Caco-2 (cell line): ENCODE data around the gene PAQR7. TPM values are rescaled to one million over a fixed set of nuclear protein-coding genes. Genes with fewer than 3 reads are reported as not detected.

Source experiments
- BruUV-seq: library from RNA; stranded (reverse); fragments of 400-500 nt; replicated peaks from 2 replicates; lab custom pipeline; 2021; lab: Mats Ljungman, UMichigan
- CTCF ChIA-PET: fragments of 300-600 bp; sonication (Branson Sonifier 250); formaldehyde crosslinking; loops from one replicate; lab custom pipeline; 2022; ENCODE audit warnings: antibody characterized with exemption; lab: Charles Lee
- POLR2A ChIA-PET: fragments of 300-600 bp; sonication (Branson Sonifier 250); formaldehyde crosslinking; loops from one replicate; lab custom pipeline; 2022; ENCODE audit warnings: antibody characterized with exemption; lab: Charles Lee
- DNase-seq, 2 experiments: peaks; one replicate each; pipeline versions ENCODE4 v3.0.0 to v3.0.0-alpha.2; 2020 to 2022
- H3K27me3 ChIP-seq: replicated peaks from 2 replicates; pipeline ENCODE4 v1.6.0; 2011; ENCODE audit warnings: low read length; ENCODE audit not compliant: control insufficient read depth, insufficient read depth
- H3K36me3 ChIP-seq: 2 replicates; pipeline ENCODE4 v1.5.1; 2011; ENCODE audit warnings: low read length; ENCODE audit not compliant: control insufficient read depth, insufficient read depth
- H3K4me1 ChIP-seq: fragments of 250-450 bp; sonication (Bioruptor Pico); 2 replicates; pipeline ENCODE4 v1.5.1; 2020; ENCODE audit warnings: mild to moderate bottlenecking
- H3K4me3 ChIP-seq: 2 replicates; pipeline ENCODE4 v1.5.1; 2011; ENCODE audit warnings: low read depth, mild to moderate bottlenecking, control low read depth, low read length
- H3K9me3 ChIP-seq: fragments of 250-450 bp; sonication (Bioruptor Pico); 2 replicates; pipeline ENCODE4 v1.5.1; 2020; ENCODE audit warnings: mild to moderate bottlenecking, moderate library complexity
- H3K27ac Mint-ChIP-seq: one replicate; pipeline ENCODE4 v1.8.0; 2022; ENCODE audit warnings: mixed read lengths; ENCODE audit not compliant: unreplicated experiment
- H3K27me3 Mint-ChIP-seq: one replicate; pipeline ENCODE4 v1.8.0; 2022; ENCODE audit warnings: mixed read lengths; ENCODE audit not compliant: insufficient read depth, unreplicated experiment
- H3K36me3 Mint-ChIP-seq: one replicate; pipeline ENCODE4 v1.8.0; 2022; ENCODE audit warnings: mild to moderate bottlenecking, mixed read lengths; ENCODE audit not compliant: insufficient read depth, unreplicated experiment
- H3K4me1 Mint-ChIP-seq: one replicate; pipeline ENCODE4 v1.8.0; 2022; ENCODE audit warnings: low read depth, mixed read lengths; ENCODE audit not compliant: unreplicated experiment
- H3K4me3 Mint-ChIP-seq: one replicate; pipeline ENCODE4 v1.8.0; 2022; ENCODE audit warnings: mild to moderate bottlenecking, moderate library complexity, mixed read lengths; ENCODE audit not compliant: unreplicated experiment
- H3K9me3 Mint-ChIP-seq: one replicate; pipeline ENCODE4 v1.8.0; 2022; ENCODE audit warnings: mixed read lengths; ENCODE audit not compliant: unreplicated experiment
- CTCF ChIP-seq, 2 experiments: fragments of 200-600 bp in 1 of 2; IDR thresholded peaks; 1 replicate in 1 of 2; 2 replicates in 1 of 2; pipeline versions ENCODE4 v1.5.1 to v1.8.0; 2011 to 2022; ENCODE audit warnings: antibody characterized with exemption in 1 of 2, control low read depth in 1 of 2, inconsistent platforms in 1 of 2, low read depth in 1 of 2, low read length in 1 of 2, mild to moderate bottlenecking in 1 of 2, moderate library complexity in 1 of 2; ENCODE audit not compliant: insufficient read depth in 1 of 2, severe bottlenecking in 1 of 2, unreplicated experiment in 1 of 2
- intact Hi-C: fragments of 100-400 bp; cut with micrococcal nuclease; formaldehyde crosslinking; loops from one replicate; pipeline ENCODE4 v1.10.0; 2022; ENCODE audit not compliant: unreplicated experiment
- total RNA-seq: library from RNA; stranded (reverse); gene quantifications from 2 replicates; pipeline ENCODE4 v1.2.3, GENCODE V29; 2022

The PAQR7 gene
- total RNA-seq, 1 experiment from 2014 or later: 22.3 TPM

DNA sequence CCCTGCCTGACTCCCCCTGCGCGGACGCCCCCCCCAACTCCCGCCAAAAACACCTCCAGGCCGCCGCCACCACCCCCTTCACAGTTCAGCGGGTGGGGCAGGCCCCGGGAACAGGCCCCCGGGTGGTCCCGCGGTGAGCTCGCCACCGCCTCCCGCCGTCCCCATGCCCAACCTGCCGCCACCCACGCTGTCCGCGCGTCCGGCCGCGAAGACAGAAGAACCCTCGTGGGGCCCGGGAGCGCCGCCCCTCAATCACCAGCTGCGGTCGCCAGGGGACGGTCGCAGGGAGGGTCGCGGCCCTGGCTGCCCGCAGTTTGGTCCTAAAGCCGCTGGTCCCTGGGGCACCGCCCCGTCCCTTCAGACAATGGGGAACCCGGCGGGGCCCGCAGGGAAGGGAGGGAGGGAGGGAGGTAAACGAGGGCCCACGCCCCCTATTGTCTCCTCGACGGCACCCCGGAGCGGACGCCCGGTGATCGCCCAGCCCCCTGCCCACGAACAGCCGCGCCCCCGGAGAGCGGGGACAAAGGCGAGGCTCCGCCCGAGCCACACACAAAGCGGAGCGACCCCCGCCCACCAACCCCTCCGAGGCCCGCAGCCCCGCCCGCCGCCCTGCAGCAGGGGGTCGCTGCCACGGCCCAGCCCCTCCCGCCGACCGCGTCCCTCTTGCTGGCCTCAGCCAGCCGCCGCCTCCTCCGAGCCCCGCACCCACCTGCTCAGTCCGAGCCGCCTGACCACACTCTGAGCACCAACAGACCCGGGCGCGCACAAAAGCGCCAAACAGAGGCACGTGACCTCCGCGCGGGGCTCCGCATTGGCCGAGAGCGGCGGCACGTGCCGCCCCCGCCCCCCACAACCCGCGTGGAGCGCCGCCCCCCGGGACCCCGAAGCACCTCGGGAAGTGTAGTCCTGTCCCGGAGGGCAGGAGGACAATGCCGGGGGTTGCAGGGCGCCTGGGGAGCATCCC lies 30.5 kb upstream of the PAQR7 start, which contains the start of gene STMN1:
Gene STMN1 (minus strand): TSS at position 740 of the 964 bp plus-strand sequence. CDS start 1,743 bp downstream, outside the sequence.
- Histone ChIP-seq H3K27me3 (no peaks in the 10 kb centered on the region), H3K9me3 (no peaks in the 10 kb centered on the region), H3K36me3 (no peaks in the 10 kb centered on the region), H3K4me1 (no peaks in the 10 kb centered on the region; the same call in 1 of the 2 replicates), H3K4me3 (peak within 1 kb of the TSS; percentile 86)
- CTCF ChIA-PET: interaction anchor here (0.5 to 1.6 kb wide), 4 partner anchors 11 to 1206 kb away, joined by 3 to 6 read pairs (median 4); no protein-coding TSS in a partner anchor
- DNase-seq: peak; percentile 93 to 94
- BruUV-seq: no TSS peak
- TF ChIP-seq CTCF (IDR thresholded peaks at IDR 0.05; ENCODE audit: insufficient read depth in 1 of 2, low read depth in 1 of 2, low read length in 1 of 2, severe bottlenecking in 1 of 2, unreplicated experiment in 1 of 2): no peak
- no peaks in the 10 kb centered on the region for H3K27me3 Mint-ChIP-seq
- POLR2A ChIA-PET: interaction anchor here (0.5 to 0.7 kb wide), 2 partner anchors 15 to 17 kb away, joined by 3 read pairs; no protein-coding TSS in a partner anchor
- no peaks in the 10 kb centered on the region for H3K9me3 Mint-ChIP-seq
- intact Hi-C loops: loop anchor here (1.0 kb wide), 1 partner anchor 91 kb away; no protein-coding TSS in a partner anchor
- H3K4me1 Mint-ChIP-seq: peaks cover 12% of the 10 kb centered on the region
- H3K27ac Mint-ChIP-seq: peak within 1 kb of the TSS; percentile 80
- peaks cover 30% of the 10 kb centered on the region for H3K36me3 Mint-ChIP-seq
- peak within 1 kb of the TSS; percentile 91 for H3K4me3 Mint-ChIP-seq

DNA sequence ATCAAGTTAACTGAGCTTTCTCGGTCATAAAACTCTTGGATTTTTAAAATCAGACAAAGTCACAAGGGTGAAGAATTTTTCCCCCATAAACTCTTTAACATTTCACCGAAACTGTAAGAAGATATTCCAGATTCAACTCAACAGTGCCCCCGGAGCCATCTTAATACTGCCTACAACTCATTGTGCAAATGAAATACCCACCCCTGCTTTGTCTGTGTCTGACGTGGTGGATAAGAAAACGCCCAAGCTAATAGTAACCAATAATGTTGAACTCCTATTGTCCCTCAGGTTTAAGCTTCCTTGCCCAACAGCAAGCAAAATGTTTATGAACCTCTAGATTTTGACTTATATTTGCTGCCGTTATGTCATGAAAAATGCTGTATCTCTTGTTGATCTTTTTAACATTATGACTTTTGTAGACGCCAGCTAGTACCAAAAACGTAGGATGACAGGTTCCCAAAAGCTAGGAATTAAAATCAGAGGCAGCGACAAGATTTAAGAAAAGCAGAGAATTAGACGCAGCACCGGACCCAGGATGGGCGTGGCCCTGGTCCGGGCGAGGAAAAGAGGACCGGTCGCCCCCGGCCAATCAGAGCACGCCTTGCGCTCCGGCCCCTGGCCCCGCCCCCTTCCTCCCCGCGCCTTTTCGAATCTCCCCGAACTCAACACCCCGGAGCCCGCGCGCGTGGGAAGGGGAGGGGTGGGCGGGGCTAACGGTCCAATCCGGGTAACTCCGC lies 29.6 kb upstream of the PAQR7 start:
- intact Hi-C loops: loop anchor here (1.0 kb wide), 1 partner anchor 92 kb away; no protein-coding TSS in a partner anchor
- BruUV-seq: no TSS peak
- no peak for TF ChIP-seq CTCF (IDR thresholded peaks at IDR 0.05; ENCODE audit: insufficient read depth in 1 of 2, low read depth in 1 of 2, low read length in 1 of 2, severe bottlenecking in 1 of 2, unreplicated experiment in 1 of 2)
- Histone ChIP-seq H3K27me3 (no peaks in the 10 kb centered on the region), H3K4me1 (no peaks in the 10 kb centered on the region; the same call in 1 of the 2 replicates), H3K9me3 (no peaks in the 10 kb centered on the region), H3K4me3 (peak overlapping the region; percentile 86), H3K36me3 (no peaks in the 10 kb centered on the region; the same call in 1 of the 2 replicates)
- peak; percentile 90 to 93 for DNase-seq
- H3K4me3 Mint-ChIP-seq: peak overlapping the region; percentile 91
- H3K9me3 Mint-ChIP-seq: no peaks in the 10 kb centered on the region
- ChIA-PET CTCF (interaction anchor here (0.5 to 1.6 kb wide), 3 partner anchors 10 to 1207 kb away, joined by 3 to 6 read pairs (median 5); no protein-coding TSS in a partner anchor), POLR2A (interaction anchor here (0.7 to 1.0 kb wide), 2 partner anchors 17 to 92 kb away, joined by 3 to 6 read pairs; partner anchors contain the start of gene PAFAH2)
- H3K36me3 Mint-ChIP-seq: peaks cover 38% of the 10 kb centered on the region
- no peaks in the 10 kb centered on the region for H3K27me3 Mint-ChIP-seq
- no peak overlapping the region for H3K27ac Mint-ChIP-seq
- H3K4me1 Mint-ChIP-seq: peaks cover 7% of the 10 kb centered on the region
